Astrocyte (in vitro differentiated cells and primary cell): Measurements from ENCODE around the gene RGSL1.

Source experiments
- EZH2 ChIP-seq: IDR thresholded peaks from 2 replicates; pipeline ENCODE4 v1.6.1; 2012; ENCODE audit warnings: mild to moderate bottlenecking, low read length, inconsistent platforms; ENCODE audit not compliant: insufficient read depth
- TF ChIP-seq, protein P1 (sequence below): IDR thresholded peaks from 2 replicates; pipeline ENCODE4 v1.5.1; 2011; ENCODE audit warnings: low read depth, mild to moderate bottlenecking, inconsistent platforms, low read length, moderate library complexity; ENCODE audit not compliant: insufficient read depth

- TF ChIP-seq, protein P1, sequence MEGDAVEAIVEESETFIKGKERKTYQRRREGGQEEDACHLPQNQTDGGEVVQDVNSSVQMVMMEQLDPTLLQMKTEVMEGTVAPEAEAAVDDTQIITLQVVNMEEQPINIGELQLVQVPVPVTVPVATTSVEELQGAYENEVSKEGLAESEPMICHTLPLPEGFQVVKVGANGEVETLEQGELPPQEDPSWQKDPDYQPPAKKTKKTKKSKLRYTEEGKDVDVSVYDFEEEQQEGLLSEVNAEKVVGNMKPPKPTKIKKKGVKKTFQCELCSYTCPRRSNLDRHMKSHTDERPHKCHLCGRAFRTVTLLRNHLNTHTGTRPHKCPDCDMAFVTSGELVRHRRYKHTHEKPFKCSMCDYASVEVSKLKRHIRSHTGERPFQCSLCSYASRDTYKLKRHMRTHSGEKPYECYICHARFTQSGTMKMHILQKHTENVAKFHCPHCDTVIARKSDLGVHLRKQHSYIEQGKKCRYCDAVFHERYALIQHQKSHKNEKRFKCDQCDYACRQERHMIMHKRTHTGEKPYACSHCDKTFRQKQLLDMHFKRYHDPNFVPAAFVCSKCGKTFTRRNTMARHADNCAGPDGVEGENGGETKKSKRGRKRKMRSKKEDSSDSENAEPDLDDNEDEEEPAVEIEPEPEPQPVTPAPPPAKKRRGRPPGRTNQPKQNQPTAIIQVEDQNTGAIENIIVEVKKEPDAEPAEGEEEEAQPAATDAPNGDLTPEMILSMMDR, result no peak
- no peak for TF ChIP-seq EZH2
These were observed 7.9 kb downstream of the RGSL1 start for GRCh38 chr1:182457844-182458243.
